ENCODE results near the gene GSG1.

The GSG1 gene

DNA sequence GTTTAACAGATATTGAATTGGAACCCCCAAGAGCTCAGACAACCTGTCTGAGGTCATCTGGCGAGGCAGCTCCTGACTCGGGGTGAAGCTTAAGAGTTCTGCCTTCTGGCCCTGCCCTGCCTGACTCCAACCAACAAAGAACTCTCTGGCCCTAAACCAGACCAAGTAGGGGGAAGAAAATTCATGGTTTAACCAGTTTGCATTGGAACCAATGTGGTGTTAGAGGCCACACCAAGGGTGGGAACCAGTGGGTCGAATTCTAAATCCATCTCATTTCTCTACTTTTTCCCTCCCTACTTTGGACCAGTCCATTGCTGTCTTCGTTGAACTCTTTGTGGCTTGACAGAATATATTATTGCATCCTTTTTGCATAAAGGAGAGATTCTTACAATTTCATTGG is 30.4 kb upstream of the GSG1 start:
- Histone ChIP-seq H3K36me3 (ENCODE audit: insufficient read depth) (no peaks in the 10 kb centered on the region), H3K27ac (no peak overlapping the region), H3K27me3 (ENCODE audit: insufficient read depth, low read depth) (no peaks in the 10 kb centered on the region), H2AFZ (ENCODE audit: low read depth) (no peak overlapping the region), H3K4me2 (no peak overlapping the region), H3K4me3 (IDR thresholded peaks at IDR 0.05; ENCODE audit: insufficient read depth, low read depth, low read length) (no peak overlapping the region), H3K79me2 (ENCODE audit: insufficient read depth, low read depth) (no peaks in the 10 kb centered on the region), H4K20me1 (ENCODE audit: insufficient read depth) (no peaks in the 10 kb centered on the region), H3K4me1 (ENCODE audit: low read depth, poor library complexity, severe bottlenecking) (no peaks in the 10 kb centered on the region), H3K9ac (no peak overlapping the region)
- TF ChIP-seq, protein P1, sequence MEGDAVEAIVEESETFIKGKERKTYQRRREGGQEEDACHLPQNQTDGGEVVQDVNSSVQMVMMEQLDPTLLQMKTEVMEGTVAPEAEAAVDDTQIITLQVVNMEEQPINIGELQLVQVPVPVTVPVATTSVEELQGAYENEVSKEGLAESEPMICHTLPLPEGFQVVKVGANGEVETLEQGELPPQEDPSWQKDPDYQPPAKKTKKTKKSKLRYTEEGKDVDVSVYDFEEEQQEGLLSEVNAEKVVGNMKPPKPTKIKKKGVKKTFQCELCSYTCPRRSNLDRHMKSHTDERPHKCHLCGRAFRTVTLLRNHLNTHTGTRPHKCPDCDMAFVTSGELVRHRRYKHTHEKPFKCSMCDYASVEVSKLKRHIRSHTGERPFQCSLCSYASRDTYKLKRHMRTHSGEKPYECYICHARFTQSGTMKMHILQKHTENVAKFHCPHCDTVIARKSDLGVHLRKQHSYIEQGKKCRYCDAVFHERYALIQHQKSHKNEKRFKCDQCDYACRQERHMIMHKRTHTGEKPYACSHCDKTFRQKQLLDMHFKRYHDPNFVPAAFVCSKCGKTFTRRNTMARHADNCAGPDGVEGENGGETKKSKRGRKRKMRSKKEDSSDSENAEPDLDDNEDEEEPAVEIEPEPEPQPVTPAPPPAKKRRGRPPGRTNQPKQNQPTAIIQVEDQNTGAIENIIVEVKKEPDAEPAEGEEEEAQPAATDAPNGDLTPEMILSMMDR (conservative IDR thresholded peaks at IDR 0.05; ENCODE audit: low read depth, low read length), result no peak

DNA sequence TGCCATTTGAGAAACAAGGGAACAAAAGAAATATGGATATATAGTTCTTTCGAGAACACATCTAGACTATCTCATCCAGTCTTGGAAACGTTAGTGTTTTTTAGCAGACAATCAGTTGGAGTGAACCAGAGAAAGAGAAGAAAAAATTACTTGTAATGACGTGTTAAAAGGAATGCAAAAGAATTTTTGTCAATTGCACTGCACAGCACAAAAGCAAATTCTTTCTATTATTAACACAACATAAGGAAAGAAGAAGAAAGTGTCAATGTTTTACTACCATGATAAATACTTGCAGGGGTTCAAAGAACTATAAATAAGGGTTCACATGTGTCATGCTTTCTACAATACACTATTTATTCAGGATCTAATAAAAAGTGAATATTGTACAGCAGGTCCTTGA is 27.5 kb upstream of the GSG1 start:
- H2AFZ ChIP-seq (ENCODE audit: low read depth), result no peak overlapping the region
- no peak overlapping the region for H3K4me3 ChIP-seq (IDR thresholded peaks at IDR 0.05; ENCODE audit: insufficient read depth, low read depth, low read length)
- H3K36me3 ChIP-seq (ENCODE audit: insufficient read depth), result no peaks in the 10 kb centered on the region
- no peak overlapping the region for H3K4me2 ChIP-seq
- no peaks in the 10 kb centered on the region for H4K20me1 ChIP-seq (ENCODE audit: insufficient read depth)
- no peak overlapping the region for H3K27ac ChIP-seq
- H3K9ac ChIP-seq, result no peak overlapping the region
- no peaks in the 10 kb centered on the region for H3K79me2 ChIP-seq (ENCODE audit: insufficient read depth, low read depth)
- H3K4me1 ChIP-seq (ENCODE audit: low read depth, poor library complexity, severe bottlenecking), result no peaks in the 10 kb centered on the region
- TF ChIP-seq, protein P1 (conservative IDR thresholded peaks at IDR 0.05; ENCODE audit: low read depth, low read length), result no peak
- no peaks in the 10 kb centered on the region for H3K27me3 ChIP-seq (ENCODE audit: insufficient read depth, low read depth)

DNA sequence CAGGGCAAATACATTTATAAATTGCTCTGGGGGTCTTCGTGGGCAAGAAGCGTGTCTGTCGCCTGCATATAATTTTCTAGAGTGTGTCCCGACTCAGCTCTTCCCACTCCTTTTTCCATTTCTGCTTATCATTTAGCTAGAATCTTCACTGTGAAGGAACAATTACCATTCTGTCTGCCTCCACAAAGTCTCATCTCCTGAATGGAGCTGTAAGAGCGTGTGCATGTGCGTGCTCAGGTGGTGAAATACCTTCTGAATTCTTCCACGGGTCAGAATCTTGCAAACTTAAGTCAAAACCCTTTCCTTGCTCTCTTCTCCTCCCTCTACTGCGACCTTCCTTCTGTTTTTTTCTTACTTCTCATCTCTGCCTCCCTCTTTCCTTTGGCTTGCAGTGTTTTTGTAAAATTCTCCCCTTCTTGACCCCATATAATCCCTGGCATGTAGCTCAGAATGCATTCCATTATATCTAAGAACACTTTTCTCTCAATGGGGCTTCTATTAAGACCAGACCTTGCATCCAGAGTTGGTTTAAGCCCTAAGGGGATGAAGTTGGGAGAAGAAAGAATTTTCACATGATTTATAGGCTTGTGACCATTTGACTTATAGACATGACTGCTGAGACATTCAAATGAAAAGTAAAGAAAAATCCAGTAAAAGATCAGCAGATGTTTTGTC is 25.0 kb upstream of the GSG1 start:
- Histone ChIP-seq H3K79me2 (ENCODE audit: insufficient read depth, low read depth) (no peaks in the 10 kb centered on the region), H3K27me3 (ENCODE audit: insufficient read depth, low read depth) (no peaks in the 10 kb centered on the region), H3K27ac (no peak overlapping the region), H3K4me2 (no peak overlapping the region), H3K4me3 (IDR thresholded peaks at IDR 0.05; ENCODE audit: insufficient read depth, low read depth, low read length) (no peak overlapping the region), H4K20me1 (ENCODE audit: insufficient read depth) (no peaks in the 10 kb centered on the region), H2AFZ (ENCODE audit: low read depth) (no peak overlapping the region), H3K4me1 (ENCODE audit: low read depth, poor library complexity, severe bottlenecking) (no peaks in the 10 kb centered on the region), H3K36me3 (ENCODE audit: insufficient read depth) (no peaks in the 10 kb centered on the region), H3K9ac (no peak overlapping the region)
- TF ChIP-seq, protein P1 (conservative IDR thresholded peaks at IDR 0.05; ENCODE audit: low read depth, low read length), result no peak

DNA sequence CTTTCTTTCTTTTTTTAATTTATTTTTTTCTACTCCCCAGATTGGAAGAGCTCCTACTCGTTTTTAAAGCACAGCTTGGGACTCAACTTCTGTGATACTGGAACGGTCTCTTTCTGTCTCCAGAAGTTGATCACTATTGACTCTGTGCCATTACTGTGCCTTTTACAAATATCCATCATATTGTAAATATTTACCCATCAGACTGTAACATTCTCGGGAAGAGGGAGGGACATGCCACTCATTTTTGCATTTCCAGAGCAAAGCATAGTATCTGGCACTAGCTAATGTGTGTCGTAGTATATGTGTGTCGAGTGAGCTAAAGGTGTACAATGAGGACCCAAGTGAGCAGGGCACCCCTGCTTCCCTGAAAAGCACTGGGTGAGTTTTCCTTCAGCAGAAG is 24.0 kb upstream of the GSG1 start:
- no peak overlapping the region for H2AFZ ChIP-seq (ENCODE audit: low read depth)
- H3K27me3 ChIP-seq (ENCODE audit: insufficient read depth, low read depth), result no peaks in the 10 kb centered on the region
- TF ChIP-seq, protein P1 (conservative IDR thresholded peaks at IDR 0.05; ENCODE audit: low read depth, low read length), result no peak
- no peaks in the 10 kb centered on the region for H3K4me1 ChIP-seq (ENCODE audit: low read depth, poor library complexity, severe bottlenecking)
- H3K9ac ChIP-seq, result no peak overlapping the region
- no peak overlapping the region for H3K4me2 ChIP-seq
- H3K36me3 ChIP-seq (ENCODE audit: insufficient read depth), result no peaks in the 10 kb centered on the region
- H3K4me3 ChIP-seq (IDR thresholded peaks at IDR 0.05; ENCODE audit: insufficient read depth, low read depth, low read length), result no peak overlapping the region
- no peak overlapping the region for H3K27ac ChIP-seq
- no peaks in the 10 kb centered on the region for H3K79me2 ChIP-seq (ENCODE audit: insufficient read depth, low read depth)
- H4K20me1 ChIP-seq (ENCODE audit: insufficient read depth), result no peaks in the 10 kb centered on the region

Data from KMS-11 (cell line).